ENCODE measurements around the gene RNF126.

Gene RNF126

GRCh38 chr19:645912-646778 is 16.9 kb downstream of the RNF126 start:
- H3K9me3 ChIP-seq (ENCODE audit: insufficient read depth, low read length), result no peaks in the 10 kb centered on the region
- H3K4me2 ChIP-seq (ENCODE audit: low read length), result no peak overlapping the region
- H2AFZ ChIP-seq (ENCODE audit: low read depth, low read length), result no peak overlapping the region
- no peaks in the 10 kb centered on the region for H3K27me3 ChIP-seq (ENCODE audit: low read depth, low read length)
- no peak overlapping the region for H3K4me3 ChIP-seq (ENCODE audit: low read length)
- H3K79me2 ChIP-seq (ENCODE audit: low read length), result peaks cover 4% of the 10 kb centered on the region; the same call in 1 of the 2 replicates
- no peak for TF ChIP-seq EZH2phosphoT487 (IDR thresholded peaks at IDR 0.05; ENCODE audit: low read depth)
- TF ChIP-seq, protein P1, sequence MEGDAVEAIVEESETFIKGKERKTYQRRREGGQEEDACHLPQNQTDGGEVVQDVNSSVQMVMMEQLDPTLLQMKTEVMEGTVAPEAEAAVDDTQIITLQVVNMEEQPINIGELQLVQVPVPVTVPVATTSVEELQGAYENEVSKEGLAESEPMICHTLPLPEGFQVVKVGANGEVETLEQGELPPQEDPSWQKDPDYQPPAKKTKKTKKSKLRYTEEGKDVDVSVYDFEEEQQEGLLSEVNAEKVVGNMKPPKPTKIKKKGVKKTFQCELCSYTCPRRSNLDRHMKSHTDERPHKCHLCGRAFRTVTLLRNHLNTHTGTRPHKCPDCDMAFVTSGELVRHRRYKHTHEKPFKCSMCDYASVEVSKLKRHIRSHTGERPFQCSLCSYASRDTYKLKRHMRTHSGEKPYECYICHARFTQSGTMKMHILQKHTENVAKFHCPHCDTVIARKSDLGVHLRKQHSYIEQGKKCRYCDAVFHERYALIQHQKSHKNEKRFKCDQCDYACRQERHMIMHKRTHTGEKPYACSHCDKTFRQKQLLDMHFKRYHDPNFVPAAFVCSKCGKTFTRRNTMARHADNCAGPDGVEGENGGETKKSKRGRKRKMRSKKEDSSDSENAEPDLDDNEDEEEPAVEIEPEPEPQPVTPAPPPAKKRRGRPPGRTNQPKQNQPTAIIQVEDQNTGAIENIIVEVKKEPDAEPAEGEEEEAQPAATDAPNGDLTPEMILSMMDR (IDR thresholded peaks at IDR 0.05; ENCODE audit: low read depth, low read length), result no peak
- H3K4me1 ChIP-seq (ENCODE audit: low read length), result no peaks in the 10 kb centered on the region
- peaks cover 6% of the 10 kb centered on the region; the same call in 1 of the 2 replicates for H4K20me1 ChIP-seq (ENCODE audit: insufficient read depth, low read length)
- no peak overlapping the region for H3K27ac ChIP-seq (ENCODE audit: low read length)
- H3K9ac ChIP-seq (ENCODE audit: low read length), result no peak overlapping the region
- peaks cover 38% of the 10 kb centered on the region for H3K36me3 ChIP-seq (replicated peaks; ENCODE audit: low read depth, low read length)

- H3K27me3 ChIP-seq (ENCODE audit: low read depth, low read length), result no peaks in the 10 kb centered on the region
- H3K79me2 ChIP-seq (ENCODE audit: low read length), result no peaks in the 10 kb centered on the region; the same call in 1 of the 2 replicates
- TF ChIP-seq, protein P1 (IDR thresholded peaks at IDR 0.05; ENCODE audit: low read depth, low read length), result no peak
- no peak for TF ChIP-seq EZH2phosphoT487 (IDR thresholded peaks at IDR 0.05; ENCODE audit: low read depth)
- H3K27ac ChIP-seq (ENCODE audit: low read length), result no peak overlapping the region
- no peak overlapping the region for H3K9ac ChIP-seq (ENCODE audit: low read length)
- H3K4me3 ChIP-seq (ENCODE audit: low read length), result no peak overlapping the region
- no peak overlapping the region for H2AFZ ChIP-seq (ENCODE audit: low read depth, low read length)
- H3K9me3 ChIP-seq (ENCODE audit: insufficient read depth, low read length), result no peaks in the 10 kb centered on the region
- H3K36me3 ChIP-seq (replicated peaks; ENCODE audit: low read depth, low read length), result peaks cover 38% of the 10 kb centered on the region
- H3K4me2 ChIP-seq (ENCODE audit: low read length), result no peak overlapping the region
- H4K20me1 ChIP-seq (ENCODE audit: insufficient read depth, low read length), result peaks cover 2% of the 10 kb centered on the region; the same call in 1 of the 2 replicates
- H3K4me1 ChIP-seq (ENCODE audit: low read length), result no peaks in the 10 kb centered on the region
Observed at GRCh38 chr19:644789-645188, 18.2 kb downstream of the RNF126 start.

DNA sequence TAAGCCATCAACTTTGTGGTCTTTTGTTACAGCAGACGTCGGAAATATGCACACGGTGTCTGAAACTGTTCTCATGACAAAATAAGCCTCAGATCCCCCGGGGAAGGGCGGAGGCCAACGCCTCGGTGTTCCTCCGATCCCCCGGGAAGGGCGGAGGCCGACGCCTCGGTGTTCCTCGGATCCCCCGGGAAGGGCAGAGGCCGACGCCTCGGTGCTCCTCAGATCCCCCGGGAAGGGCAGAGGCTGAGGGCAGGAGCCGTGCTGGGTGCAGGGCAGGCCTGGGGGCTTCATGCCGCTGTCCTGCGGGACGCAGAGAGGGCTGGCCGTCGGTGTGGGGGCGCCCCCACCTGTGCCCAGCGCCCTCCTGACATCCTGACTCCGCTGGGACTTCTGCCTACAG is 18.7 kb downstream of the RNF126 start:
- H4K20me1 ChIP-seq (ENCODE audit: insufficient read depth, low read length), result peaks cover 2% of the 10 kb centered on the region; the same call in 1 of the 2 replicates
- H3K27me3 ChIP-seq (ENCODE audit: low read depth, low read length), result no peaks in the 10 kb centered on the region
- peaks cover 35% of the 10 kb centered on the region for H3K36me3 ChIP-seq (replicated peaks; ENCODE audit: low read depth, low read length)
- no peak overlapping the region for H3K4me2 ChIP-seq (ENCODE audit: low read length)
- H3K79me2 ChIP-seq (ENCODE audit: low read length), result no peaks in the 10 kb centered on the region; the same call in 1 of the 2 replicates
- no peaks in the 10 kb centered on the region for H3K9me3 ChIP-seq (ENCODE audit: insufficient read depth, low read length)
- TF ChIP-seq EZH2phosphoT487 (IDR thresholded peaks at IDR 0.05; ENCODE audit: low read depth), result no peak
- TF ChIP-seq, protein P1 (IDR thresholded peaks at IDR 0.05; ENCODE audit: low read depth, low read length), result no peak
- no peak overlapping the region for H3K4me3 ChIP-seq (ENCODE audit: low read length)
- H3K27ac ChIP-seq (ENCODE audit: low read length), result no peak overlapping the region
- H3K4me1 ChIP-seq (ENCODE audit: low read length), result no peaks in the 10 kb centered on the region
- no peak overlapping the region for H3K9ac ChIP-seq (ENCODE audit: low read length)
- H2AFZ ChIP-seq (ENCODE audit: low read depth, low read length), result no peak overlapping the region

- no peak overlapping the region for H3K27ac ChIP-seq (ENCODE audit: low read length)
- H3K4me2 ChIP-seq (ENCODE audit: low read length), result no peak overlapping the region
- H4K20me1 ChIP-seq (ENCODE audit: insufficient read depth, low read length), result peaks cover 2% of the 10 kb centered on the region; the same call in 1 of the 2 replicates
- H3K27me3 ChIP-seq (ENCODE audit: low read depth, low read length), result no peaks in the 10 kb centered on the region
- H3K36me3 ChIP-seq (replicated peaks; ENCODE audit: low read depth, low read length), result peaks cover 30% of the 10 kb centered on the region
- H2AFZ ChIP-seq (ENCODE audit: low read depth, low read length), result no peak overlapping the region
- H3K4me3 ChIP-seq (ENCODE audit: low read length), result no peak overlapping the region
- H3K9ac ChIP-seq (ENCODE audit: low read length), result no peak overlapping the region
- H3K9me3 ChIP-seq (ENCODE audit: insufficient read depth, low read length), result no peaks in the 10 kb centered on the region
- TF ChIP-seq, protein P1 (IDR thresholded peaks at IDR 0.05; ENCODE audit: low read depth, low read length), result no peak
- no peak for TF ChIP-seq EZH2phosphoT487 (IDR thresholded peaks at IDR 0.05; ENCODE audit: low read depth)
- H3K79me2 ChIP-seq (ENCODE audit: low read length), result no peaks in the 10 kb centered on the region; the same call in 1 of the 2 replicates
- H3K4me1 ChIP-seq (ENCODE audit: low read length), result no peaks in the 10 kb centered on the region
Observed at GRCh38 chr19:643736-644135, 19.3 kb downstream of the RNF126 start.
